Effector CD4-positive, alpha-beta T cell (primary cell): ENCODE data around the gene NUDCD2.
"Not testable (repeated sequence)": the region's sequence is repeated elsewhere in the genome, so short reads cannot be mapped to it uniquely, and the experiment has no call there.

Source experiments
- DNase-seq: peaks from one replicate; pipeline ENCODE4 v3.0.0-alpha.2; 2020

Gene NUDCD2

DNA sequence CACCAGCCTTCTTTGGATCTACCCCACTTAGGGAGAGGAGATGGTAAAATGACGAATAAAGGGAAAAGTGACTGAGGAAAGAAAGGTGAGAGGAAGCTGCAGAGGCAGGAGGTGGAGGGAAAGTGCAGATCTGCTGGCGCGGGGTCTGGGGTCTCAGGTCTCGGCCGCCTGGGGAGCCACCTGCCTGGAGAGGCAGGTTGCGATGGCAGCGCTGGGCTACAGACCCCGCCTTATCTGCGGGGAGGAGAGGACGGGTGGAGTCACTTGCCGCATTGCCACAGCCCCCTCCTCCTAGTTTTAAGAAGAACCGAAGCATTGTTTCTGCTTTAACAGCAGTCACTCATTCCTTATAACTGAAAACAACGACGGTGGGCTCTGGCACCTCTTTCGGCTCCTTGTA, 44.2 kb downstream of the NUDCD2 start:
- not testable (repeated sequence) for DNase-seq

- DNase-seq: no peak
Observed at GRCh38 chr5:163410505-163410904, 49.4 kb downstream of the NUDCD2 start.

- DNase-seq: no peak
Observed at GRCh38 chr5:163409384-163409783, 50.5 kb downstream of the NUDCD2 start.

DNA sequence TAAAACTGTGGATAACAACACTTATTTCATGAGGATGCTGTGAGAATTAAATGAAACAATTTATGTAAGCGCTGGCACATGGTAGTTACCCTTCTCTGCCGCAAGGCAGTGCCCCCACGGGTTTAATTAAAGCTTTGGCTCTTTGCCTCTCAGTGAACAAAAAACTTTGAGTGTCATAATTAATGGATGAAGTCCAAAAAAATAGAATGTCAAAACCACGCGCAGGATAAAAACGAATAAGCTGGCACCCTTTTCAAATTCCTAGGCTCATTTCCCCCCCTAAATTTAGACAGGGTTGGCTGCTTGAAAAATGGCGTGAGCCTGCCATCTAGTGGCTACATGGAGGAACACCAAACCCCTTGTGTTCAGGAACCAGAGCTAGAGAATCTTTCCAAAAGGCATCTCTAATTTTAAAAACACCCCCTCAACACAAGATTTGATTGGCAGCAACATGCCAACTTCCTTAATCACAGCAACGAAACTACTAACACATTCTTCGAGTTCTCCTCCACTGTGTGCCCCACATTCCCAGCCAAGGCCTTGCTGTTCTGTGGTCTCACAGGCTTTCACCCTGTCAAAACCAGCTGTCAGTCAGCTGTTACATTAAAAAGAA, 51.5 kb downstream of the NUDCD2 start:
- DNase-seq: peak; percentile 45

GRCh38 chr5:163407034-163407655, 52.8 kb downstream of the NUDCD2 start:
- no peak for DNase-seq

- no peak for DNase-seq
Observed at GRCh38 chr5:163404364-163405173, 55.3 kb downstream of the NUDCD2 start.

GRCh38 chr5:163402007-163402406, 57.9 kb downstream of the NUDCD2 start:
- DNase-seq: no peak

DNA sequence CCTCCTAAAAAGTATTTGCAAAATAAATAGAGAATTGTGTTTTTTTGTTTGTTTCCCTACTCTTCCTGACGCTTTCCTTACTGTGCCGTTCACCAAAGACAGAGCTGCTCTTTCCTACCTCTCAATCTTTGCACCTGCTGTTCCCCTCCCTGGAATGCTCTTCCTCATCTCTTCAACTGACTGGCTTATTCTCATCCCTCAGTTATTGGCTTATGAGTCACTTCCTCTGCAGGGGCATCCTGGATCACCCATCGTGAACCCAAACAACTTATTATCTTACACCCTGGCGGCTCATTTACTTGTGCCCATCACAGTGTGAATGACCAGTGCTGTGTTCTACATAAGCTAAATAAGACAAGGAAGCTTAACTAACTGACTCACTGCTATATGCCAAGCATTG, 58.6 kb downstream of the NUDCD2 start:
- DNase-seq: no peak

DNA sequence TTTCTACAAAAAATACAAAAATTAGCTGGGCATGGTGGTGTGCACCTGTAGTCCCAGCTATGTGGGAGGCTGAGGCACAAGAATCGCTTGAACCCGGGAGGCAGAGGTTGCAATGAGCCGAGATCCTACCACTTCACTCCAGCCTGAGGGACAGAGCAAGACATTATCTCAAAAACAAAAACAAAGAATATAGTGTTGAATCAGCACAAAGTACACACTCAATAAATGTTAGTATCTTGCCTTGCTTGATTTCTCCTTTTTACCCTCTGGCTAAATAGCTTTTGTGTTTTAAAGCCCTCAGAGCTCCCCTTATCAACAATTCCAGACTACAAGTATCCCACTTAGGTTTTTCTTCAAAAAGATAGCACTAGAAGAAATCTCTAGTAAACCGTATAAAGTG, 60.0 kb downstream of the NUDCD2 start:
- no peak for DNase-seq

DNA sequence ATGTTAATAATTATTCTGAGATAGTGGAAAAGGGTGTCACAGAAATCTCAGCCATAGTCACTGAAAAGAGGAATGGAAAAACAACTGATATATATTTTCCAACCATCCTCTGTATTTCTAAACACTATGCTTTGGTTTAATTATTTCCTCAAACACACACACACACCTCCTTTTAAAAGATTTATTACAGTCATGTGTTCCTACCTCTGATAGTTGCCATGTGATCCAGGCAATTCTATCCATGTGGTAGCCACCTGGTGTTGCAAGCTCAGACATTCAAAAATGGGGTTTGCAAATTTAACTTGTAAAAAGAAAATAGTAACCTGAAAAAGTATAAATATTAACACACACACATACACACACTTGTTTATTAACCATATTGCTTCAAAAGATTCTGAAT, 62.5 kb downstream of the NUDCD2 start:
- no peak for DNase-seq

GRCh38 chr5:163396818-163397340, 63.0 kb downstream of the NUDCD2 start:
- not testable (repeated sequence) for DNase-seq
